Testis (tissue), 2 donors: ENCODE data around the gene CLRN1.

Experiments
- POLR2A ChIP-seq: fragments of 450-650 bp; IDR thresholded peaks from one replicate; pipeline ENCODE4 v1.6.1; 2017; ENCODE audit warnings: antibody characterized with exemption, mild to moderate bottlenecking, moderate library complexity
- TF ChIP-seq, protein P1 (sequence below), 3 experiments: fragments of 450-650 bp in 2 of 3; fragments of 200-600 bp in 1 of 3; sonication (generic) in 1 of 3; IDR thresholded peaks; one replicate each; pipeline ENCODE4 v1.5.1; 2016 to 2019; ENCODE audit warnings: antibody characterized with exemption in 3 of 3, mild to moderate bottlenecking in 2 of 3, moderate library complexity in 1 of 3

DNA sequence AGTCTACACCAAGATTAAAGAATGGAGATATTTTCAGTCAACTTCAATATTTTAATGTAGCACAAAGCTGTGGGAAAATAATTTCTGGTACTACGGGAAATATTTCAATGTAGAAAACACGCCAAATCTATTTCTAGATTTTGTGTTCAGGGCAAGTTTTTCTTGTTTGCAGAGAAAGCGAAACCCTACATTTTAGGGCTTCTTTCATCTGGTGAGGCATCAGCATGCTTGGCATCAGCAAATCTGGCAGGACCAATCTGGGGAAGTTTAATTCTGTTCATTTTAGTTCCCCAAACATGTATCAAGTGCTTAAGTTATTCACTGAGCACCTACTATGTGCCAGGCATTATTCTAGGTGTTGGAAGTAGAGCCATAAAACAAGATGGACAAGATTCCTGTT lies 30.3 kb downstream of the CLRN1 start:
- TF ChIP-seq, protein P1, sequence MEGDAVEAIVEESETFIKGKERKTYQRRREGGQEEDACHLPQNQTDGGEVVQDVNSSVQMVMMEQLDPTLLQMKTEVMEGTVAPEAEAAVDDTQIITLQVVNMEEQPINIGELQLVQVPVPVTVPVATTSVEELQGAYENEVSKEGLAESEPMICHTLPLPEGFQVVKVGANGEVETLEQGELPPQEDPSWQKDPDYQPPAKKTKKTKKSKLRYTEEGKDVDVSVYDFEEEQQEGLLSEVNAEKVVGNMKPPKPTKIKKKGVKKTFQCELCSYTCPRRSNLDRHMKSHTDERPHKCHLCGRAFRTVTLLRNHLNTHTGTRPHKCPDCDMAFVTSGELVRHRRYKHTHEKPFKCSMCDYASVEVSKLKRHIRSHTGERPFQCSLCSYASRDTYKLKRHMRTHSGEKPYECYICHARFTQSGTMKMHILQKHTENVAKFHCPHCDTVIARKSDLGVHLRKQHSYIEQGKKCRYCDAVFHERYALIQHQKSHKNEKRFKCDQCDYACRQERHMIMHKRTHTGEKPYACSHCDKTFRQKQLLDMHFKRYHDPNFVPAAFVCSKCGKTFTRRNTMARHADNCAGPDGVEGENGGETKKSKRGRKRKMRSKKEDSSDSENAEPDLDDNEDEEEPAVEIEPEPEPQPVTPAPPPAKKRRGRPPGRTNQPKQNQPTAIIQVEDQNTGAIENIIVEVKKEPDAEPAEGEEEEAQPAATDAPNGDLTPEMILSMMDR (IDR thresholded peaks at IDR 0.05): no peak
- no peak for TF ChIP-seq POLR2A
